Effector memory CD8-positive, alpha-beta T cell (primary cell): ENCODE measurements around the gene CCL24.
"Not testable (repeated sequence)": the region's sequence is repeated elsewhere in the genome, so short reads cannot be mapped to it uniquely, and the experiment has no call there.

ENCODE experiments used
- ATAC-seq: fragments of 150-1000 bp; cut with Tn5 transposase; replicated peaks from 2 replicates; pipeline ENCODE4 v1.10.0; 2021; ENCODE audit warnings: mild to moderate bottlenecking, moderate library complexity
- DNase-seq, 3 experiments: peaks; one replicate each; pipeline ENCODE4 v3.0.0; 2021
- H3K27ac Mint-ChIP-seq, 2 donors: one replicate each; pipeline ENCODE4 v1.8.0; 2022; ENCODE audit warnings: mild to moderate bottlenecking in 2 of 2, mixed read lengths in 2 of 2, moderate library complexity in 2 of 2
- H3K27me3 Mint-ChIP-seq, 2 donors: one replicate each; pipeline ENCODE4 v1.8.0; 2022; ENCODE audit warnings: mixed read lengths in 2 of 2
- H3K36me3 Mint-ChIP-seq: one replicate; pipeline ENCODE4 v1.8.0; 2022; ENCODE audit warnings: mild to moderate bottlenecking, moderate library complexity, mixed read lengths; ENCODE audit not compliant: insufficient read depth
- H3K4me1 Mint-ChIP-seq, 2 donors: one replicate each; pipeline ENCODE4 v1.8.0; 2022; ENCODE audit warnings: low read depth in 2 of 2, mixed read lengths in 2 of 2
- H3K4me3 Mint-ChIP-seq, 2 donors: one replicate each; pipeline ENCODE4 v1.8.0; 2022; ENCODE audit warnings: mild to moderate bottlenecking in 2 of 2, mixed read lengths in 2 of 2, moderate library complexity in 2 of 2
- H3K9me3 Mint-ChIP-seq, 2 donors: one replicate each; pipeline ENCODE4 v1.8.0; 2022; ENCODE audit warnings: mixed read lengths in 2 of 2

CCL24 gene

DNA sequence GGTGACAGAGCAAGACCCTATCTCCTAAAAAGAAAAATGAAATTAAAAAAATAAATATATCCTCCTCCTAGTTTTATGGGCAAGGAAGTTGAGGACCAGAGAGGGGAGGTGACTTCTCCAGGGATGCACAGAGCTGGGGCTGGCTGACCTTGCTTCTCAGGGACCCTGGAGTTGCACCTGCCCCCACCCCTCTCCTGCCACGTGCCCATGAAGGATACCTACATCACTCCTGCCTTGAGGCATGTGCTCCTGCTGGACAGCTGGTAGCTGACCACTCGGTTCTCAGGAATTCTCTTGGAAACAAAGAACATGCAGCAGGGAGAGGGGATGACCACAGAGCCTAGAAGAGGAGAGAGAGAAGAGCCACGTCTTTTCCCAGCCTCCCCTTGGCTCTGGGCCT lies 522 bp downstream of the CCL24 start:
- ATAC-seq (no peak), DNase-seq (no peak)
- no peak overlapping the region for H3K4me3 Mint-ChIP-seq
- no peaks in the 10 kb centered on the region for H3K4me1 Mint-ChIP-seq
- H3K27ac Mint-ChIP-seq: no peak overlapping the region
- H3K27me3 Mint-ChIP-seq: peaks cover 5 to 37% of the 10 kb centered on the region in 2 donors
- H3K9me3 Mint-ChIP-seq: no peaks in the 10 kb centered on the region
- H3K36me3 Mint-ChIP-seq: peaks cover 3% of the 10 kb centered on the region

DNA sequence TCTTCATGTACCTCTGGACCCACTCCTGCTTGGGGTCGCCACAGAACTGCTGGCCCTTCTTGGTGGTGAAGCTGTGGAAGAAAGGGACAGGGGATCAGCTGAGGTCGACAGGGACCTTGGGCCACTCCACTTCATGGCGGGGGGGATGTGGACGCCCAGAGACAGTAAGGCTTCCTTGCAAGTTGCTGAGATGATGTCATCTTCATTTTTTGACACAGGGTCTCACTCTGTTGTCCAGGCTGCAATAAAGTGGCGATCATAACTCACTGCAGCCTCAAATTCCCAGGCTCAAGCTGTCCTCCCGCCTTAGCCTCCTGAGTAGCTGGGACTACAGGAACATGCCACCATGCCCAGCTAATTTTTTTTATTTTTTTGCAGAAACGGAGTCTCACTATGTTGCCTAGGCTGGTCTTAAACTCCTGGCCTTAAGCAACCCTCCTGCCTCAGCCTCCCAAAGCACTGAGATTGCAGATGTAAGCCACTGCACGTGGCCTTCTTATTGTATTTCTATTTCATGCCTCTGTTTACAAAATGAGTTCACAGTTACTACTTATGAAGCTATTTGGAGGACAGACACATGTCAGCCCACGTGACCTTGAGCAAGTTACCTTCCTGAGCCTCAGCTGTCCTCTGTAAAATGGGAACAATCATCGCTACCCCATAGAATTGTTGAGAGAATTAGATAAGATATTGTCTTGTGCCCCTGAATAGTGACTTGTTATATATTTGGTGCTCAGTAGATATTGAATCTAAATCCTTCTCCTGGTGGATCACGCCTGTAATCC lies 1.5 kb downstream of the CCL24 start:
- peaks cover 3% of the 10 kb centered on the region for H3K36me3 Mint-ChIP-seq
- H3K9me3 Mint-ChIP-seq: peaks cover 0 to 4% of the 10 kb centered on the region in 2 donors
- peaks cover 2 to 33% of the 10 kb centered on the region in 2 donors for H3K27me3 Mint-ChIP-seq
- H3K4me3 Mint-ChIP-seq: no peak overlapping the region
- H3K4me1 Mint-ChIP-seq: no peaks in the 10 kb centered on the region
- no peak overlapping the region for H3K27ac Mint-ChIP-seq
- DNase-seq (no peak), ATAC-seq (no peak)

DNA sequence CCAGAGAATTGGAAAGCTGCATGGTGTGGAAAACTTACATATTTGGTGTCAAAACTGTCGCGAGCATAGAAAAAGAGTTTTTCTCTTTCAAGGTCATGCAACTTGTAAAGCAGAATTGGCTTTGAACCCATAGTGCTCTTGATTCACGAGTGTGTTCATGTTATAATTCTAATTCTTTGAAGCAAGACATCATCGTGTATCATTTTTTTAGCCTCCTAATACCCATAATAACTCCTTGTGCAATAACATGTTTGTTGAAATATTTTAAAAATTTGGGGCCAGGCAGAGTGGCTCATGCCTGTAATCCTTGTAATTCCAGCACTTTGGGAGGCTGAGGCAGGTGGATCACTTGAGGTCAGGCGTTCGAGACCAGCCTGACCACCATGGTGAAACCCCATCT lies 4.2 kb downstream of the CCL24 start:
- Mint-ChIP-seq H3K9me3 (peaks cover 0 to 6% of the 10 kb centered on the region in 2 donors), H3K27ac (no peak overlapping the region), H3K36me3 (no peaks in the 10 kb centered on the region), H3K27me3 (peaks cover 0 to 17% of the 10 kb centered on the region in 2 donors), H3K4me1 (no peaks in the 10 kb centered on the region), H3K4me3 (no peak overlapping the region)
- no peak for DNase-seq
- no peak for ATAC-seq

DNA sequence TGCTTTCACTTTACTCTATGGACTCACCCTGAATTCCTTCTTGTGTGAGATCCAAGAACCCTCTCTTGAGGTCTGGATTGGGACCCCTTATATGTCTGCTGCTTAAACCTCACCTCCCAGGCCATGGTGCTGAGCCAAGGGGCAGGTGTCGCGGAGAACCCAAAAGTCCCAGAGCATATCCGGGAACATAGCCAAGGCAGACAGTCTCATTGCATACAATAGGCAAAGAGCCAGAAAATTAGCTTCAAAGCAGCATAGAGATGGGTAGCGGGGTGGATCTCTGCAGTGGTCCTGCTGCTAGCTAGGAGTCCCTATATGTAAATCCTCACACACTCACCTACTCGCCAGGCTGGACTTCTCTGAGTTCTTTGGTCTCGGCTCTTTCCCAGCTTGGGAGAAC lies 5.5 kb downstream of the CCL24 start:
- Mint-ChIP-seq H3K4me1 (peaks cover 0 to 3% of the 10 kb centered on the region in 2 donors), H3K27ac (no peak overlapping the region), H3K27me3 (peaks cover 0 to 14% of the 10 kb centered on the region in 2 donors), H3K36me3 (no peaks in the 10 kb centered on the region), H3K4me3 (no peak overlapping the region), H3K9me3 (peaks cover 0 to 6% of the 10 kb centered on the region in 2 donors)
- ATAC-seq: no peak
- no peak for DNase-seq

DNA sequence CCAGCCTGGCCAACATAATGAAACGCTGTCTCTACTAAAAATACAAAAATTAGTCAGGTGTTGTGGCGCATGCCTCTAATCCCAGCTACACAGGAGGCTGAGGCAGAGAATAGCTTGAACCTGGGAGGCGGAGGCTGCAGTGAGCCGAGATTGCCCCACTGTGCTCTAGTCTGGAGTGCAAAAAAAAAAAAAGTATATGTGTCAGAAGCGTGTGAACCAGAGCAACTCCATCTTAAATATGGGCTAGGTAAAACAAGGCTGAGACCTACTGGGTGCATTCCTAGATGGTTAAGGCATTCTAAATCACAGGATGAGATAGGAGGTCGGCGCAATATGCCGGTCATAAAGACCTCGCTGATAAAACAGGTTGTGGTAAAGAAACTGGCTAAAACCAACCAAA lies 6.2 kb downstream of the CCL24 start:
- no peak overlapping the region for H3K4me3 Mint-ChIP-seq
- peaks cover 0 to 6% of the 10 kb centered on the region in 2 donors for H3K9me3 Mint-ChIP-seq
- no peak for DNase-seq
- no peaks in the 10 kb centered on the region for H3K36me3 Mint-ChIP-seq
- H3K27me3 Mint-ChIP-seq: peaks cover 0 to 17% of the 10 kb centered on the region in 2 donors
- no peak for ATAC-seq
- peaks cover 0 to 3% of the 10 kb centered on the region in 2 donors for H3K4me1 Mint-ChIP-seq
- no peak overlapping the region for H3K27ac Mint-ChIP-seq

DNA sequence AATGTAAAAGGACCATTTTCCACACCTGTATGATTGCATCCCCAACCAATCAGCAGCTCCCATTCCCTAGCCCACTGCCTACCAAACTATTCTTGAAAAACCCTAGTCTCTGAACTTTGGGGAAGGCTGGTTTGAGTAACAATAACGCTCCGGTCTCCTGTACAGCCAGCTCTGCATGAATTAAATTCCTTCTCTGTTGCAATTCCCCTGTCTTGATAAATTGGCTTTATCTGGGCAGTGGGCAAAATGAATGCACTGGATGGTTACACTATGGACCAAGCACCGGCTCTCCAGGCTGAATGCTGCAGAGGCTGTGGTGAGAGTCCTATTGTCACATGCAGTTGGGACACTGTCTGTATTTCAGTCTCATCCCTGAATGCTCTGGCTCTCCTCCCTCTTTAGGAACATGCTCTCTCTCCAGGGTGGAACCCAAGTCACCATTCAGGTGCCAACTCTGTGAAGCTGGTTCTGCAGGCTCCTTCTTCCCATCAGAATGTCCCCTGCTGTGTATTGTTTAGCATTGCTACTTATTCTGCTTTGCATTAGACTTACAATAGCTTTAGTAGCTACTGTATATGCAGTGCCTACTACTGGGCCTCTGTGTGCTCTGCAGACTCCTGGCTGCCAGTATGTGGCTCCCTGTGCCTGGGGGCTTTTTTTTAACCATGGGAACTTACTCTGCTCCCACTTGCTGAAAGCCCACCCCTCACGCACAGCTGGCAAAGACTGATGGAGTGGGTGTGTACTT lies 6.9 kb downstream of the CCL24 start:
- H3K36me3 Mint-ChIP-seq: no peaks in the 10 kb centered on the region
- peaks cover 0 to 17% of the 10 kb centered on the region in 2 donors for H3K27me3 Mint-ChIP-seq
- no peak overlapping the region for H3K27ac Mint-ChIP-seq
- no peak overlapping the region for H3K4me3 Mint-ChIP-seq
- peaks cover 0 to 6% of the 10 kb centered on the region in 2 donors for H3K9me3 Mint-ChIP-seq
- H3K4me1 Mint-ChIP-seq: peaks cover 0 to 3% of the 10 kb centered on the region in 2 donors
- ATAC-seq: no peak
- DNase-seq: no peak

DNA sequence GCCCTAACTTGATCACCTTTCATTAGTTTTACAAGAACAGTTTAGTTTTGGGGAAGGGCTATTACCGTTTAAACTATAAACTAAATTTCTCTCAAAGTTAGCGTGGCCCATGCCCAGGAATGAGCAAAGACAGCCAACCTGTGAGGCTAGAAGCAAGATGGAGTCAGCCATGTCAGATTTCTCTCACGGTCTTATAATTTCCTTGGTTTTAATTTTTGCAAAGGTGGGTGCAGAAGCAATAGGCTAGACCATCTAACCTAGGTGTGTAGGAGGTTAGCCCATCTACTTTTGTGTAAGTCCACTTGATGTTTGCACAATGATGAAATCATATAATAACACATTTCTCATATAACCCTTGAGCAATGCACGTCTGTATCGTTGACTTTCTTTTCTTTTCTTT lies 8.9 kb downstream of the CCL24 start:
- peaks cover 0 to 6% of the 10 kb centered on the region in 2 donors for H3K9me3 Mint-ChIP-seq
- H3K27ac Mint-ChIP-seq: no peak overlapping the region
- H3K27me3 Mint-ChIP-seq: peaks cover 0 to 17% of the 10 kb centered on the region in 2 donors
- peaks cover 0 to 3% of the 10 kb centered on the region in 2 donors for H3K4me1 Mint-ChIP-seq
- no peaks in the 10 kb centered on the region for H3K36me3 Mint-ChIP-seq
- no peak overlapping the region for H3K4me3 Mint-ChIP-seq
- ATAC-seq: no peak
- DNase-seq: no peak

DNA sequence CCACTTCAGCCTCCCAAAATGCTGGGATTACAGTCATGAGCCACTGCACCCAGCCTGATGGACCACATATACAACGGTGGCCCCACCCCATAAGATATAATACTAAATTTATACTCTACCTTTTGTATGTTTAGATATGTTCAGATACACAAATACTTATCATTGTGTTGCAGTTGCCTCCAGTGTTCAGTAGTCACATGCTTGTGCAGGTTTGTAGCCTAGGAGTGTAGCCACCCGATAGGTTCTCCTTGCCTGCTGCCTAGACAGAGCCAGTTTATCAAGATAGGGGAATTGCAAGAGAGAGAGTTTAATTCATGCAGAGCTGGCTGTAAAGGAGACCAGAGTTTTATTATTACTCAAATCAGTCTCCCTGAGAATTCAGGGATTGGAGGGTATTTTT lies 9.6 kb downstream of the CCL24 start:
- no peaks in the 10 kb centered on the region for H3K36me3 Mint-ChIP-seq
- peaks cover 0 to 17% of the 10 kb centered on the region in 2 donors for H3K27me3 Mint-ChIP-seq
- DNase-seq (no peak), ATAC-seq (no peak)
- H3K9me3 Mint-ChIP-seq: peaks cover 0 to 6% of the 10 kb centered on the region in 2 donors
- H3K4me1 Mint-ChIP-seq: peaks cover 2 to 3% of the 10 kb centered on the region in 2 donors
- H3K27ac Mint-ChIP-seq: no peak overlapping the region
- H3K4me3 Mint-ChIP-seq: no peak overlapping the region

DNA sequence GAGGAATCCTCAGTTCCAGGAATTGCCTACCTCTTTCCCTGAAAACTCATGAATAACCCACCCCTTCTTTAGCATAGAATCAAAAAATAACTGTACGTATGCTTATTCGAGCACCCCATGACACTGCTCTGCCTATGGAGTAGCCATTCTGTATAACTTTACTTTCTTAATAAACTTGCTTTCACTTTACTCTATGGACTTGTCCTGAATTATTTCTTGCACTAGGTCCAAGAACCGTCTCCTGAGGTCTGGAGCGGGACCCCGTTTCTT lies 11.1 kb downstream of the CCL24 start:
- no peak for DNase-seq
- peaks cover 3% of the 10 kb centered on the region in 2 donors for H3K4me1 Mint-ChIP-seq
- peaks cover 0 to 26% of the 10 kb centered on the region in 2 donors for H3K27me3 Mint-ChIP-seq
- no peak overlapping the region for H3K27ac Mint-ChIP-seq
- peaks cover 0 to 4% of the 10 kb centered on the region in 2 donors for H3K9me3 Mint-ChIP-seq
- no peaks in the 10 kb centered on the region for H3K36me3 Mint-ChIP-seq
- no peak for ATAC-seq
- H3K4me3 Mint-ChIP-seq: no peak overlapping the region

DNA sequence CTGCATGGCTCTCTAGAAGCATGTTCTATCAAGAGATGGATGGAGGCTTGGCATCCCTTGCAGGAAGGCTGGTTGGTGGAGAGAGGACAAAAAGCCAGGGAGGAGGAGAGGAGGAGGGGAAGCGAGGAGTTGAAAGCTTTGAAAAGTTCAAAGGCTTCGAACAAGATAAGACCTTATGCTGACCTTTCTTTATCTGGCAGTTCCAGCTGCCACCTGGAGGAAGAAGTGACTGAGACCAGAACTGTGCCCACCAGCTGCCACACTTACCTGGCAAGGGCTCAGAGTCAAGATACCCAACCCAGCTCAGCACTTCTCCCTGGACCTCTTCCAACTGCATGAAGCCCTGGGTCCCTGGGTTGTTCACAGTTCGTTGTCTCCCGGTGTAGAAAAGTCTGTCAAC lies 14.8 kb downstream of the CCL24 start:
- no peak overlapping the region for H3K4me3 Mint-ChIP-seq
- H3K27ac Mint-ChIP-seq: peak overlapping the region in 1 of 2 donors; percentile 17
- H3K27me3 Mint-ChIP-seq: peaks cover 14 to 35% of the 10 kb centered on the region in 2 donors
- peaks cover 3 to 5% of the 10 kb centered on the region in 2 donors for H3K4me1 Mint-ChIP-seq
- DNase-seq (no peak), ATAC-seq (no peak)
- H3K9me3 Mint-ChIP-seq: no peaks in the 10 kb centered on the region
- no peaks in the 10 kb centered on the region for H3K36me3 Mint-ChIP-seq

DNA sequence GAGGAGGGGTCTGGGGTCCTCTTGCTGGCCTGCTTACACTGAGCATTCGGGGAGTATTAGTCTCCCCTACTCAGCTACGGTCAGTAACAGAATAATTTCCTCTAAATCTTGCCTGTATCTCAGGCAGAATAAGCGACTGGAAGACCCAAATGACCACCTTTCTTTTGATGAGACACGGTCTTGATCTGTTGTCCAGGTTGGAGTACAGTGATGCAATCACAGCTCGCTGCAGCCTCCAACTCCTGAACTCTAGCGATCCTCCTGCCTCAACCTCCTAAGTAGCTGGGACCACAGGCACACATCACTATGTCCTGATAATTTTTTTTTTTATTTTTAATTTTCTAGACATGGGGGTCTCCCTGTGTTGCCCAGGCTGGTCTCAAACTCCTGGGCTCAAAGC lies 17.2 kb downstream of the CCL24 start:
- no peaks in the 10 kb centered on the region for H3K9me3 Mint-ChIP-seq
- H3K27me3 Mint-ChIP-seq: peaks cover 20 to 34% of the 10 kb centered on the region in 2 donors
- H3K4me3 Mint-ChIP-seq: no peak overlapping the region
- H3K27ac Mint-ChIP-seq: no peak overlapping the region
- ATAC-seq (no peak), DNase-seq (no peak)
- no peaks in the 10 kb centered on the region for H3K36me3 Mint-ChIP-seq
- peaks cover 0 to 5% of the 10 kb centered on the region in 2 donors for H3K4me1 Mint-ChIP-seq

DNA sequence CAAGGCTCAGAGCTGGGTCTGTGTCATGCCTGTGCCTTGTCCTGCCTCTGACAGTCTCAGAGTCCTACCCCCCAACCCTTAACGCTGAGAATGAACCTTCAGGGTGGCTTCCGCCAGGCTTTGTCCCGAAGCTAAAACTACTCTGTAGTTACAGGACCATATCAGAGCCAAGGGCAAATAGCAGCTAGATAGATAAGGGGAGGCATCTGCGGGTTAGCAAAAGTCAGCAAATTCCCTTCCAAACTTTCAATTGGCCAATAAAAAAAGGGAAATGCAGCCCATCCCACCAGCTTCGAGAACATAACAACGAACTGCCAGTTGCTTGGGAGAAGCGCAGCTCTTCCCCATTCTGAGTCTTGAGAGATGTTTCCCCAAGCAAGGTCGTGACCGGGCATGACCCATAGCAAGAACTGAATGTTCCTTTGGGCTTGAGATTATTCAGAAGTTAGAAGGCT lies 17.7 kb downstream of the CCL24 start:
- no peaks in the 10 kb centered on the region for H3K9me3 Mint-ChIP-seq
- no peak for DNase-seq
- H3K4me1 Mint-ChIP-seq: peaks cover 0 to 5% of the 10 kb centered on the region in 2 donors
- no peak overlapping the region for H3K27ac Mint-ChIP-seq
- no peak for ATAC-seq
- H3K4me3 Mint-ChIP-seq: no peak overlapping the region
- H3K27me3 Mint-ChIP-seq: peaks cover 20 to 34% of the 10 kb centered on the region in 2 donors
- H3K36me3 Mint-ChIP-seq: no peaks in the 10 kb centered on the region

DNA sequence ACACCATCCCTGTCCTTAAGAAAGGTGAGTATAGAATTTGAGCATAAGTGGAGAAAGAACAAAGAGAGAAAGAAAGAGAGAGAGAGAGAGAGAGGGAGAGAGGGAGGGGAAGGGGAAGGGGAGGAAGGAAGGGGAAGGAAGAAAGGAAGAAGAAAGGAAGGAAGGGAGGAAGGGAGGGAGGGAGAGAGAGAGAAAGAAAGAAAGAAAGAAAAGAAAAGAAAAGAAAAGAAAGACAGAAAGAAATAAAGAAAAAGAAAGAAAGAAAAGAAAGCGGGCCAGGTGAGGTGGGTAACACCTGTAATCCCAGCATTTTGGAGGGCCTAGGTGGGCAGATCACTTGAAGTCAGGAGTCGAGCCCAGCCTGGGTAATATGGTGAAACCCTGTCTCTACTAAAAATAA lies 19.9 kb downstream of the CCL24 start:
- Mint-ChIP-seq H3K9me3 (no peaks in the 10 kb centered on the region), H3K27me3 (peaks cover 20 to 34% of the 10 kb centered on the region in 2 donors), H3K27ac (peak overlapping the region in 1 of 2 donors; percentile 58), H3K4me3 (no peak overlapping the region), H3K4me1 (peaks cover 0 to 3% of the 10 kb centered on the region in 2 donors), H3K36me3 (no peaks in the 10 kb centered on the region)
- DNase-seq (no peak), ATAC-seq (no peak)

DNA sequence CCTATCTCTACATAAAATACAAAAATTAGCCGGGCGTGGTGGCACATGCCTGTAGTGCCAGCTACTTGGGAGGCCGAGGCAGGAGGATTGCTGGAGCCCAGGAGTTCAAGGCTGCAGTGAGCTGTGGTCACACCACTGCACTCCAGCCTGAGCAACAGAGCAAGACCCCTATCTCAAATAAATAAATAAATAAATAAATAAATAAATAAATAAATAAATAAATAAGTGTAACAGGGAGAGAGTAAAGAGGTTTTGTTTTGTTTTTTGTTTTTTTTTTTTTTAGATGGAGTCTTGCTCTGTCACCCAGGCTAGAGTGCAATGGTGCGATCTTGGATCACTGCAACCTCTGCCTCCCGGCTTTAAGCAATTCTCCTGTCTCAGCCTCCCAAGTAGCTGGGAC lies 21.0 kb downstream of the CCL24 start:
- not testable (repeated sequence) for H3K4me1 Mint-ChIP-seq, ATAC-seq, H3K4me3 Mint-ChIP-seq, H3K9me3 Mint-ChIP-seq, DNase-seq, H3K27ac Mint-ChIP-seq, H3K36me3 Mint-ChIP-seq
- H3K27me3 Mint-ChIP-seq: peaks cover 20 to 26% of the 10 kb centered on the region in 2 donors
